Neural crest cell (in vitro differentiated cells): ENCODE data around the gene SORCS1. TPM values are rescaled to one million over a fixed set of nuclear protein-coding genes. Genes with fewer than 3 reads are reported as not detected.

Experiments
- DNase-seq: peaks from one replicate; pipeline ENCODE4 v3.0.0; 2021; ENCODE audit warnings: low read depth, mixed read lengths, low spot score
- H3K27ac Mint-ChIP-seq: one replicate; pipeline ENCODE4 v1.8.0; 2021; ENCODE audit warnings: mild to moderate bottlenecking, mixed read lengths; ENCODE audit not compliant: unreplicated experiment
- H3K27me3 Mint-ChIP-seq: 2 replicates; pipeline ENCODE4 v1.8.0; 2021; ENCODE audit warnings: low read depth, mild to moderate bottlenecking, mixed read lengths
- H3K36me3 Mint-ChIP-seq: 2 replicates; pipeline ENCODE4 v1.8.0; 2021; ENCODE audit warnings: low read depth, mild to moderate bottlenecking, mixed read lengths
- H3K4me1 Mint-ChIP-seq: 2 replicates; pipeline ENCODE4 v1.8.0; 2021; ENCODE audit warnings: mixed read lengths
- H3K4me3 Mint-ChIP-seq: one replicate; pipeline ENCODE4 v1.8.0; 2021; ENCODE audit warnings: mild to moderate bottlenecking, mixed read lengths
- H3K9me3 Mint-ChIP-seq: 2 replicates; pipeline ENCODE4 v1.8.0; 2021; ENCODE audit warnings: mixed read lengths
- CTCF ChIP-seq: fragments of 200-600 bp; sonication (generic); conservative IDR thresholded peaks from 2 replicates; pipeline ENCODE4 v1.5.0; 2021; ENCODE audit warnings: antibody characterized with exemption, mild to moderate bottlenecking
- total RNA-seq: library from RNA; stranded (reverse); gene quantifications from 2 replicates; pipeline ENCODE4 v1.2.1, GENCODE V29; 2021

Gene SORCS1
- total RNA-seq, 1 donor from 2014 or later = 8.2 TPM

DNA sequence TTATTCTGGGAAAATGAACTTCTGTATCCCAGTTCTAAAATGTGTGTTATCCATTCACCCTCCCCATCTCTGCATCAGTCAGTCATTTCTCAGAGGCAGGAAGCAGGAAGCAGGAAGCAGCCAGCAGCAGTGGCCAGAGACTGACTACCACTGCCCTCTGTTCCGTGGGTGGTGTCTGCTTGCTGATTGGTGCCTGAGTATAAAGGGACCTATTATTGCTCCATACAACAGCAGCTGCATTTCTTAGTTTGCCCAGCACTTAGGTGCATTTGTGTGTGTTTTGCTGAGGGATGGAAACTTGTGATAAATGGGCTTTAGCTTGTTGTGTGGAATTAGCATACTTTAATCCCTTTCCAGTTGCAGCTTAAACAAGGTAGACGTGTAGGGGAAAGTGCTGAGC, 582.2 kb downstream of the SORCS1 start:
- H3K27me3 Mint-ChIP-seq = no peaks in the 10 kb centered on the region
- peaks cover 8% of the 10 kb centered on the region for H3K36me3 Mint-ChIP-seq
- H3K4me1 Mint-ChIP-seq = peaks cover 11% of the 10 kb centered on the region
- H3K9me3 Mint-ChIP-seq = peaks cover 10% of the 10 kb centered on the region
- H3K27ac Mint-ChIP-seq = no peak overlapping the region
- TF ChIP-seq CTCF = no peak
- no peak for DNase-seq
- H3K4me3 Mint-ChIP-seq = no peak overlapping the region

GRCh38 chr10:106577756-106578155, 586.8 kb downstream of the SORCS1 start:
- H3K27me3 Mint-ChIP-seq = no peaks in the 10 kb centered on the region
- no peak for TF ChIP-seq CTCF
- peaks cover 2% of the 10 kb centered on the region for H3K9me3 Mint-ChIP-seq
- DNase-seq = no peak
- H3K36me3 Mint-ChIP-seq = peaks cover 2% of the 10 kb centered on the region
- peaks cover 23% of the 10 kb centered on the region for H3K4me1 Mint-ChIP-seq
- H3K4me3 Mint-ChIP-seq = no peak overlapping the region
- no peak overlapping the region for H3K27ac Mint-ChIP-seq

GRCh38 chr10:106577266-106577665, 587.2 kb downstream of the SORCS1 start:
- Mint-ChIP-seq H3K9me3 (peaks cover 2% of the 10 kb centered on the region), H3K4me3 (no peak overlapping the region), H3K4me1 (peaks cover 21% of the 10 kb centered on the region), H3K27me3 (no peaks in the 10 kb centered on the region), H3K36me3 (peaks cover 2% of the 10 kb centered on the region), H3K27ac (no peak overlapping the region)
- TF ChIP-seq CTCF = no peak
- DNase-seq = no peak

DNA sequence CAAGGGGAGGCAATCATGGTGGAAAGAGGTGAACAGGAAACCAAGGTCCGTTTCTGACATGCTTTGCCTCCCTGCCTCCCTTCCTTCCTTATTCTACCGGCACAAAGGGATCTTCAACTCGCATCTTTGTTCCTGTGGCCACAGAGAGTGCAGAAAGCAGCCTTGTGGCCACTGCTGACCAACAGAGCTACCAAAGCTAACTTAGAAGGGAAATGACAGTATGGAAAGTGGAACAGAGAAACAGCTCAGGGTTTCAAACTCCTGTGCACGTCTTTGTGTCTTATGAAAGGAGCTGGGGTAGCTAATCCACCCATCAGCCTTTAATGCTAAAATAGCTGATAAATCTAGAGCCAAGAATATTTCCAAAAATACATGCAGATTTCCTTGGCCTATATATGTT, 588.0 kb downstream of the SORCS1 start:
- H3K4me3 Mint-ChIP-seq = no peak overlapping the region
- no peaks in the 10 kb centered on the region for H3K27me3 Mint-ChIP-seq
- no peak overlapping the region for H3K27ac Mint-ChIP-seq
- H3K9me3 Mint-ChIP-seq = no peaks in the 10 kb centered on the region
- no peaks in the 10 kb centered on the region for H3K36me3 Mint-ChIP-seq
- DNase-seq = no peak
- TF ChIP-seq CTCF = no peak
- peaks cover 20% of the 10 kb centered on the region for H3K4me1 Mint-ChIP-seq

DNA sequence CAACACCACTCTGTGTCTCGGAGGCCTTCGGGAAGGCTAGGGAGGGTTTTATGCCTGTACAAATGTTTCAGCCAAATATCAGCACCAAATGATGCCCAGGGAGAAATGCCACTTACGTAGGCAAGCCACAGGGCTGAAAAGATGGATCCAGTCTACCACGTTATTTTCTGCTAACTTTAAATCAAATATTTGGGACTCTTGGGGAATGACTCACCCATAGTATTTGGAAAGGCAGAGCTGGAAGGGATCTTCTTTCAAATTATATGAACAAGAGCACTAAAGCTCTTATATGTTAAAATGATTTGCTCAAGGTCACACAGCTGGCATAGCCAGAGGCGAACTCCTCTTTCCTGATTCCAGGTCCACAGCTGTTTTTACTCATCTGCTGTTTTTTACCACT, 591.4 kb downstream of the SORCS1 start:
- no peak for TF ChIP-seq CTCF
- no peaks in the 10 kb centered on the region for H3K36me3 Mint-ChIP-seq
- peaks cover 23% of the 10 kb centered on the region for H3K4me1 Mint-ChIP-seq
- no peak for DNase-seq
- no peak overlapping the region for H3K4me3 Mint-ChIP-seq
- H3K27me3 Mint-ChIP-seq = no peaks in the 10 kb centered on the region
- no peaks in the 10 kb centered on the region for H3K9me3 Mint-ChIP-seq
- H3K27ac Mint-ChIP-seq = no peak overlapping the region
